Neural cell (in vitro differentiated cells): ENCODE data around the gene NUDT1. TPM values are rescaled to one million over a fixed set of nuclear protein-coding genes. Genes with fewer than 3 reads are reported as not detected.

ENCODE experiments used
- H2AFZ ChIP-seq: fragments of 200-600, 300-800 bp; sonication (generic), shearing (Covaris generic); 2 replicates; pipeline ENCODE4 v1.6.0; 2014; ENCODE audit warnings: low read depth, mild to moderate bottlenecking, antibody characterized with exemption, low read length, moderate library complexity
- H3F3A ChIP-seq: fragments of 200-600 bp; shearing (Covaris generic); 2 replicates; pipeline ENCODE4 v1.6.1; 2016; ENCODE audit warnings: mild to moderate bottlenecking, moderate library complexity, mixed read lengths, antibody characterized with exemption, low read length; ENCODE audit not compliant: insufficient read depth, poor library complexity, severe bottlenecking
- H3K27ac ChIP-seq: fragments of 200-600, 300-800 bp; sonication (generic), shearing (Covaris generic); 2 replicates; pipeline ENCODE4 v1.5.1; 2014; ENCODE audit warnings: mild to moderate bottlenecking, low read length, moderate library complexity
- H3K27me3 ChIP-seq: fragments of 300-800, 200-600 bp; sonication (generic), shearing (Covaris generic); 2 replicates; pipeline ENCODE4 v1.6.0; 2014; ENCODE audit warnings: mild to moderate bottlenecking, low read depth, low read length, moderate library complexity; ENCODE audit not compliant: insufficient read depth
- H3K36me3 ChIP-seq: fragments of 300-800, 200-600 bp; sonication (generic), shearing (Covaris generic); 2 replicates; pipeline ENCODE4 v1.5.1; 2014; ENCODE audit warnings: mild to moderate bottlenecking, antibody characterized with exemption, low read length, moderate library complexity; ENCODE audit not compliant: insufficient read depth
- H3K4me2 ChIP-seq: fragments of 300-800, 200-600 bp; sonication (generic), shearing (Covaris generic); 2 replicates; pipeline ENCODE4 v1.6.0; 2014; ENCODE audit warnings: mild to moderate bottlenecking, low read length
- H3K4me3 ChIP-seq: fragments of 300-800, 200-600 bp; sonication (generic), shearing (Covaris generic); 2 replicates; pipeline ENCODE4 v1.5.1; 2014; ENCODE audit warnings: mild to moderate bottlenecking, low read length, moderate library complexity
- H3K79me2 ChIP-seq: fragments of 200-600 bp; shearing (Covaris generic); replicated peaks from 2 replicates; pipeline ENCODE4 v1.6.0; 2014; ENCODE audit warnings: mild to moderate bottlenecking, low read length, moderate library complexity; ENCODE audit not compliant: insufficient read depth
- H3K9ac ChIP-seq: fragments of 300-800, 200-600 bp; sonication (generic), shearing (Covaris generic); 2 replicates; pipeline ENCODE4 v1.6.1; 2016; ENCODE audit warnings: mild to moderate bottlenecking, low read length, mixed read lengths
- H3K9me2 ChIP-seq: fragments of 200-600 bp; shearing (Covaris generic); 2 replicates; pipeline ENCODE4 v1.6.1; 2016; ENCODE audit warnings: mild to moderate bottlenecking, low read length, mixed read lengths; ENCODE audit not compliant: insufficient read depth
- H3K9me3 ChIP-seq: fragments of 200-600, 300-800 bp; sonication (generic), shearing (Covaris generic); 2 replicates; pipeline ENCODE4 v1.6.1; 2016; ENCODE audit warnings: mild to moderate bottlenecking, mixed run types, low read length, moderate library complexity, mixed read lengths
- H4K20me1 ChIP-seq: fragments of 200-600 bp; shearing (Covaris generic); 2 replicates; pipeline ENCODE4 v1.6.1; 2016; ENCODE audit warnings: mild to moderate bottlenecking, mixed run types; ENCODE audit not compliant: insufficient read depth
- CTCF ChIP-seq: fragments of 450-650 bp; IDR thresholded peaks from 2 replicates; pipeline ENCODE4 v1.5.1; 2014; ENCODE audit warnings: antibody characterized with exemption, mild to moderate bottlenecking, moderate library complexity; ENCODE audit not compliant: poor library complexity, severe bottlenecking
- EP300 ChIP-seq: fragments of 450-650 bp; conservative IDR thresholded peaks from 2 replicates; pipeline ENCODE4 v1.6.1; 2014; ENCODE audit warnings: antibody characterized with exemption, mild to moderate bottlenecking, moderate library complexity; ENCODE audit not compliant: poor library complexity, severe bottlenecking
- EZH2 ChIP-seq: fragments of 200-600, 300-800 bp; shearing (Covaris generic), sonication (generic); IDR thresholded peaks from 2 replicates; pipeline ENCODE4 v1.6.1; 2014; ENCODE audit warnings: antibody characterized with exemption, low read length, borderline replicate concordance, mild to moderate bottlenecking; ENCODE audit not compliant: insufficient read depth, poor library complexity, severe bottlenecking
- MXI1 ChIP-seq: fragments of 450-650 bp; conservative IDR thresholded peaks from 2 replicates; pipeline ENCODE4 v1.6.1; 2014; ENCODE audit warnings: antibody characterized with exemption, mild to moderate bottlenecking; ENCODE audit not compliant: poor library complexity, severe bottlenecking
- POLR2AphosphoS5 ChIP-seq: IDR thresholded peaks from 2 replicates; pipeline ENCODE4 v1.6.1; 2012
- RAD21 ChIP-seq: fragments of 450-650 bp; conservative IDR thresholded peaks from 2 replicates; pipeline ENCODE4 v1.6.1; 2014; ENCODE audit warnings: antibody characterized with exemption, mild to moderate bottlenecking, moderate library complexity
- REST ChIP-seq: IDR thresholded peaks from 2 replicates; pipeline ENCODE4 v1.6.1; 2012; ENCODE audit warnings: borderline replicate concordance
- SMC3 ChIP-seq: fragments of 450-650 bp; conservative IDR thresholded peaks from 2 replicates; pipeline ENCODE4 v1.6.1; 2014; ENCODE audit warnings: antibody characterized with exemption, mild to moderate bottlenecking, moderate library complexity; ENCODE audit not compliant: poor library complexity
- TAF1 ChIP-seq: IDR thresholded peaks from 2 replicates; pipeline ENCODE4 v1.6.1; 2012; ENCODE audit warnings: low read depth
- polyA plus RNA-seq: library from polyadenylated mRNA; depleted of rRNA; stranded (reverse); fragments of >200 nt; gene quantifications from 2 replicates; pipeline ENCODE4 v1.2.3, GENCODE V29; 2014

The NUDT1 gene
- polyA plus RNA-seq, 1 donor from 2014 or later, result 67.8 TPM

GRCh38 chr7:2229467-2229866 is 12.6 kb upstream of the NUDT1 start:
- H3K79me2 ChIP-seq, result peaks cover 17% of the 10 kb centered on the region
- H3F3A ChIP-seq, result no peaks in the 10 kb centered on the region
- H3K4me3 ChIP-seq, result no peak overlapping the region
- H4K20me1 ChIP-seq, result no peaks in the 10 kb centered on the region
- H3K9me3 ChIP-seq, result no peaks in the 10 kb centered on the region
- no peaks in the 10 kb centered on the region for H3K9me2 ChIP-seq
- H3K36me3 ChIP-seq, result no peaks in the 10 kb centered on the region
- no peak overlapping the region for H3K4me2 ChIP-seq
- no peaks in the 10 kb centered on the region for H3K27me3 ChIP-seq
- H2AFZ ChIP-seq, result no peak overlapping the region
- no peak overlapping the region for H3K27ac ChIP-seq
- H3K9ac ChIP-seq, result no peak overlapping the region
- TF ChIP-seq MXI1 (no peak), CTCF (no peak), RAD21 (no peak), EZH2 (no peak), SMC3 (no peak), EP300 (no peak), POLR2AphosphoS5 (no peak), TAF1 (no peak)

GRCh38 chr7:2230226-2230625 is 11.8 kb upstream of the NUDT1 start:
- H3K4me3 ChIP-seq, result no peak overlapping the region
- H3K9me2 ChIP-seq, result no peaks in the 10 kb centered on the region
- no peak overlapping the region for H2AFZ ChIP-seq
- H3K9ac ChIP-seq, result no peak overlapping the region
- H3K9me3 ChIP-seq, result no peaks in the 10 kb centered on the region
- no peaks in the 10 kb centered on the region for H3K27me3 ChIP-seq
- H3K27ac ChIP-seq, result no peak overlapping the region
- no peaks in the 10 kb centered on the region for H3F3A ChIP-seq
- no peaks in the 10 kb centered on the region for H3K36me3 ChIP-seq
- no peak overlapping the region for H3K4me2 ChIP-seq
- TF ChIP-seq MXI1 (no peak), CTCF (no peak), POLR2AphosphoS5 (no peak), RAD21 (no peak), EP300 (no peak), REST (no peak), TAF1 (no peak), EZH2 (no peak), SMC3 (no peak)
- no peaks in the 10 kb centered on the region for H4K20me1 ChIP-seq
- peaks cover 17% of the 10 kb centered on the region for H3K79me2 ChIP-seq
